Measurements from ENCODE around the gene ARMH3.

The ARMH3 gene

DNA sequence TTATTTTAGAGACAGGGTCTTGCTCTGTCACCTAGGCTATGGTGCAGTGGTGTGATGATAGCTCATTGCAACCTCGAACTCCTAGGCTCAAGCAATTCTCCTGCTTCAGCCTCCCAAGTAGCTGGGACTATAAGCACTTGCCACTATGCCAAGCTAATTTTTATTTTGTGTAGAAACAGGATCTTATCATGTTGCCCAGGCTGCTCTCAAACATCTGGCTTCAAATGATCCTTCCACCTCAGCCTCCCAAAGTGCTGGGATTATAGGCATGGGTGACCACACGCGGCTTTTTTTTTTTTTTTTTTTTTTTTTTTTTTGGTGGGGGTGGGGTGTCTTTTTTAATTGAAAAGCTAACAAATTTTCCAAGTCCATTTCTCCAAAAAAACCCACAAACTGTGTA, 27.6 kb upstream of the ARMH3 start:
- TF ChIP-seq, protein P1, sequence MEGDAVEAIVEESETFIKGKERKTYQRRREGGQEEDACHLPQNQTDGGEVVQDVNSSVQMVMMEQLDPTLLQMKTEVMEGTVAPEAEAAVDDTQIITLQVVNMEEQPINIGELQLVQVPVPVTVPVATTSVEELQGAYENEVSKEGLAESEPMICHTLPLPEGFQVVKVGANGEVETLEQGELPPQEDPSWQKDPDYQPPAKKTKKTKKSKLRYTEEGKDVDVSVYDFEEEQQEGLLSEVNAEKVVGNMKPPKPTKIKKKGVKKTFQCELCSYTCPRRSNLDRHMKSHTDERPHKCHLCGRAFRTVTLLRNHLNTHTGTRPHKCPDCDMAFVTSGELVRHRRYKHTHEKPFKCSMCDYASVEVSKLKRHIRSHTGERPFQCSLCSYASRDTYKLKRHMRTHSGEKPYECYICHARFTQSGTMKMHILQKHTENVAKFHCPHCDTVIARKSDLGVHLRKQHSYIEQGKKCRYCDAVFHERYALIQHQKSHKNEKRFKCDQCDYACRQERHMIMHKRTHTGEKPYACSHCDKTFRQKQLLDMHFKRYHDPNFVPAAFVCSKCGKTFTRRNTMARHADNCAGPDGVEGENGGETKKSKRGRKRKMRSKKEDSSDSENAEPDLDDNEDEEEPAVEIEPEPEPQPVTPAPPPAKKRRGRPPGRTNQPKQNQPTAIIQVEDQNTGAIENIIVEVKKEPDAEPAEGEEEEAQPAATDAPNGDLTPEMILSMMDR (IDR thresholded peaks at IDR 0.05; ENCODE audit: low read length, missing control alignments): no peak
- no peak for DNase-seq (ENCODE audit: low read depth)
- H3K4me3 ChIP-seq (replicated peaks; ENCODE audit: low read depth, low read length): no peak overlapping the region

DNA sequence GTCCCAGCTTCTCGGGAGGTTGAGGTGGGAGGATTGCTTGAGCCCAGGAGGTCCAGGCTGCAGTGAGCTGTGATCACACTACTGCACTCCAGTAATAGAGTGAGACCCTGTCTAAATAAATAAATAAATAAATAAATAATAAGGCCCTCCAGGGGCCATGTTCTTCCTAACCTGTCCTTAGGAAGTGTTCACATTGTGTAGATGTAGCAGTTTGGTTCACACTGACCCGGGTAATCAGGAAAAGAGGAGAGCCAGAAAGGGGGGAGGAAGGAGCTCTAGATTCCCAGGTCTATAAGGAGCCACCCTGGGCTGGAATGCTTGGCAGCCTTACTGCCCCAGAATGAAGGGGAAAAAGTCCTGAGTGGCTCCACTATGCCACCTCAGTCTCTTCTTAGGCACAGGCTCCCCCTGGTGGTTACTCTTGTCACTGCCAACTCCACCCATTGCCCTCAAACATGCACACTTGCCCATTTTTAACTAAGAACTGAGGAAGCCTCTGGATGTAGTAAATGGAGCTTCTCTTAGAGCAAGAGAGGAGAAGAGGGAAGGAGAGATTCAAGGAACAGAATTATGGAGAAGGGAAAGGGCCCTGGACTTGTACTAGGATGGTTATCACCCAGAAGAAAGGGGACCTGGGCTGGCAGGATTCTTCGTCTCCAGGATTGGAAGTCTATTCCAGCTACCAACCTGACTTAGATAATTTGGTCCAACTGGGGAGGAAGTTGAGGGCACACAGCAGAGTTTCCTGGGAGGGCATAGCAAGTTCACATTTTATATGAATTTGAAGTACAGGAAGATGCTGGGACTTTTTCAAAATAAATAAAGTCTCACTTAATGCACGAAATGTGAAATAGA, 16.9 kb upstream of the ARMH3 start:
- H3K4me3 ChIP-seq (replicated peaks; ENCODE audit: low read depth, low read length): no peak overlapping the region
- TF ChIP-seq, protein P1 (IDR thresholded peaks at IDR 0.05; ENCODE audit: low read length, missing control alignments): peak; percentile 98
- DNase-seq (ENCODE audit: low read depth): peak; percentile 87

DNA sequence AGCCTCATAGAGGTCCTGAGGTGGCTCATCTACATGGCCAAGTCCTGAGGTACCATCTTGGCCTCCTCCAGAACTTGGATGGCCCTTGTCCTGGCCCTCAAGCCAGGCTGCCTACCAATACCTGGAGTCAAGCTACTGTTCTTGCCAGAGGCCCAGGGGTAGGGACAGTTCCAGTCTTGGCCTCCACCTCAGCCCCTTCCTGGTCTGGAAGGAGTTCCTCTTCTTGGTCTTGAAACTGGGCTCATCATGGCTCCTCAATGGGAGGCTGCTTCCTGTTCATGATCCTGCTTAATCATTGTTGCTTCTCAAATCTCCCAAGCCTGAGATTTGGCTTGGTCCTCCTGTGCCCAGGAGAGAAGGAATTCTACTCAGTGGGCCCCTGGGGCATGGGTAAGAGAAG, 13.1 kb upstream of the ARMH3 start:
- DNase-seq (ENCODE audit: low read depth): no peak
- TF ChIP-seq, protein P1 (IDR thresholded peaks at IDR 0.05; ENCODE audit: low read length, missing control alignments): no peak
- no peak overlapping the region for H3K4me3 ChIP-seq (replicated peaks; ENCODE audit: low read depth, low read length)

DNA sequence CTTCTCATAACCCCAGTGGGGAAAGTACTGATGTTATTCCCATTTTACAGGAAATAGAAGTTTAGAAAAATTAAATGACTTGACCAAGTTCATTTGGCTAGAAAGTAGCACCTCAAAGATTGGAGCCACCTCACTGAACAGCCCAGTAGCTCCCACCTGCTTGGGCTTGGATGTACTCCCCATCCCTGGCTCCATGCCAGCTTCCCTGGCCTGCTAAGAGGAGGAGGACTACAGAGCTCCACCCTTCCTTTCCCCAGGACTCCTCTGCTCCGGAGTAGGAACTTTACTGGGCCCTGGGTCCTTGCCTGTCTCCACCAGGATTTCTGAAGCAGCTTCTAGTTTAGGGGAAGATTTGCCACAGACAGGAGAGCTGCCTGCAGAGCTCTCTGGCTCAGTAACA, 12.2 kb upstream of the ARMH3 start:
- TF ChIP-seq, protein P1 (IDR thresholded peaks at IDR 0.05; ENCODE audit: low read length, missing control alignments): no peak
- peak; percentile 44 for DNase-seq (ENCODE audit: low read depth)
- no peak overlapping the region for H3K4me3 ChIP-seq (replicated peaks; ENCODE audit: low read depth, low read length)

DNA sequence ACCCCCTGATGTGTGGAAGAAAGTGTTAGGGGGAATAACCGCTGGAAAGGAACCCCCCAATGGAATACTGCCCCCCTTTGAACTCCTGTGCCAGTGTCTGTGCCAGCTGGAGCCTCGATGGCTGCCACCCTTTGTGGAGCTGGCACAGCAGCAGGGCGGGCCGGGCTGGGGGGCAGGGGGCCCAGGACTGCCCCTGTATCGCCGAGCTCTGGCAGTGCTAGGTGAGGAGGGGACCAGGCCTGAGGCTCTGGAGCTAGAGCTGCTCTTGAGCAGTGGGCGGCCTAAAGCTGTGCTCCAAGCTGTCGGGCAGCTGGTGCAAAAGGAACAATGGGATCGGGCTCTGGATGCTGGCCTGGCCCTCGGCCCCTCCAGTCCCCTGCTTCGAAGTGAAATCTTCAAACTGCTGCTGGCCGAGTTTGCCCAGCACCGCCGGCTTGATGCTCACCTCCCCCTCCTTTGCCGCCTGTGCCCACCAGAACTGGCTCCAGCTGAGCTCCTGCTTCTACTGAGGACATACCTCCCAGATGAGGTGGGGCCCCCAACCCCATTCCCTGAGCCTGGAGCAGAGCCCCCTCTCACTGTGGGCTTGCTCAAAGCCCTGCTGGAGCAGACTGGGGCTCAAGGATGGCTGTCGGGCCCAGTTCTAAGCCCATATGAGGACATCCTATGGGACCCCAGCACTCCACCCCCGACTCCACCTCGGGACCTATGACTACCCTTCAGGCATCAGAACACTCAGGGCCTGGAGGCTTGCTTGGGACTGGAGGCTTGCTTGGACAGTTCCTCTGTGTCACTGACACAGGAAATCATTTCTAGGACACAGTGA, 11.3 kb upstream of the ARMH3 start:
- no peak for DNase-seq (ENCODE audit: low read depth)
- H3K4me3 ChIP-seq (replicated peaks; ENCODE audit: low read depth, low read length): no peak overlapping the region
- TF ChIP-seq, protein P1 (IDR thresholded peaks at IDR 0.05; ENCODE audit: low read length, missing control alignments): no peak

DNA sequence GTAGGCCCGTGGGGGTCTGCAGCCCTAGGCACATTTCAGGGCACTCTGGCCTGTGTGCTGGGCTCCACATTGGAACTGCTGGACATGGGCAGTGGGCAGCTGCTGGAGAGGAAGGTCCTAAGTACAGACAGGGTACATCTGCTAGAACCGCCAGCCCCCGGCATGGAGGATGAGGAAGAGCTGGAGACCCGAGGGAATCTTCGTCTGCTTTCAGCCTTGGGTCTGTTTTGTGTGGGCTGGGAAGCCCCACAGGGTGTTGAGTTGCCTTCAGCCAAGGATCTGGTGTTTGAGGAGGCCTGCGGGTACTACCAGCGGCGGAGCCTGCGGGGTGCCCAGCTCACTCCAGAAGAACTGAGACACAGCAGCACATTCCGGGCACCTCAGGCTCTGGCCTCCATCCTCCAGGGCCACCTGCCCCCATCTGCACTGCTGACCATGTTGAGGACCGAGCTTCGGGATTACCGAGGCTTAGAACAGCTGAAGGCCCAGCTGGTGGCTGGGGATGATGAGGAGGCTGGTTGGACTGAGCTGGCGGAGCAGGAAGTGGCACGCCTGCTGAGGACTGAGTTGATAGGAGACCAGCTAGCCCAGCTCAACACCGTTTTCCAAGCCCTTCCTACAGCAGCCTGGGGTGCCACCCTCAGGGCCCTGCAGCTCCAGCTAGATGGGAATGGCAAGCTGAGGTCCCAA, 10.6 kb upstream of the ARMH3 start:
- H3K4me3 ChIP-seq (replicated peaks; ENCODE audit: low read depth, low read length): peak overlapping the region; percentile 73
- TF ChIP-seq, protein P1 (IDR thresholded peaks at IDR 0.05; ENCODE audit: low read length, missing control alignments): no peak
- DNase-seq (ENCODE audit: low read depth): no peak
